ENCODE results near the gene BMF. TPM values are rescaled to one million over a fixed set of nuclear protein-coding genes. Genes with fewer than 3 reads are reported as not detected.
"Not testable (repeated sequence)": the region's sequence is repeated elsewhere in the genome, so short reads cannot be mapped to it uniquely, and the experiment has no call there.

The BMF gene
- total RNA-seq, 1 donor from 2014 or later: 376 TPM

- POLR2A ChIA-PET: interaction anchor here (0.9 to 1.6 kb wide), 3 partner anchors 12 to 34 kb away, joined by 3 to 9 read pairs (median 4); no protein-coding TSS in a partner anchor
Observed at GRCh38 chr15:40121911-40122638, 13.4 kb upstream of the BMF start.

GRCh38 chr15:40118473-40118872 is 9.8 kb upstream of the BMF start:
- H3K4me3 Mint-ChIP-seq: no peak overlapping the region
- DNase-seq (no peak), ATAC-seq (ENCODE audit: low read depth) (no peak)
- H3K9me3 Mint-ChIP-seq: no peaks in the 10 kb centered on the region
- no peak for TF ChIP-seq CTCF (IDR thresholded peaks at IDR 0.05)
- no peaks in the 10 kb centered on the region for H3K27me3 Mint-ChIP-seq
- H3K4me1 Mint-ChIP-seq: peaks cover 34% of the 10 kb centered on the region
- ChIA-PET CTCF (no interaction called here), POLR2A (interaction anchor here (7.5 kb wide), 1 partner anchor 17 kb away, joined by 172 read pairs; no protein-coding TSS in a partner anchor)
- H3K36me3 Mint-ChIP-seq (ENCODE audit: low read depth): no peaks in the 10 kb centered on the region
- H3K27ac Mint-ChIP-seq: no peak overlapping the region
- intact Hi-C loops (cut with micrococcal nuclease): no loop called here

More at GRCh38 chr15:40121911-40122638, 13.4 kb upstream of the BMF start:
- Mint-ChIP-seq H3K9me3 (no peaks in the 10 kb centered on the region), H3K36me3 (ENCODE audit: low read depth) (no peaks in the 10 kb centered on the region), H3K27ac (no peak overlapping the region), H3K4me3 (no peak overlapping the region), H3K27me3 (no peaks in the 10 kb centered on the region), H3K4me1 (peaks cover under 1% of the 10 kb centered on the region)
- intact Hi-C loops (cut with micrococcal nuclease): no loop called here
- ATAC-seq (ENCODE audit: low read depth) (no peak), DNase-seq (no peak)
- no peak for TF ChIP-seq CTCF (IDR thresholded peaks at IDR 0.05)
- CTCF ChIA-PET: no interaction called here

GRCh38 chr15:40115670-40116093 is 7.0 kb upstream of the BMF start:
- intact Hi-C loops (cut with micrococcal nuclease): loop anchor here (1.0 kb wide), 1 partner anchor 10 kb away; no protein-coding TSS in a partner anchor
- CTCF ChIA-PET: interaction anchor here (0.7 to 1.9 kb wide), 9 partner anchors 9 to 195 kb away, joined by 3 to 14 read pairs (median 3); no protein-coding TSS in a partner anchor
- H3K4me1 Mint-ChIP-seq: peaks cover 42% of the 10 kb centered on the region
- H3K27me3 Mint-ChIP-seq: no peaks in the 10 kb centered on the region
- no peak for TF ChIP-seq CTCF (IDR thresholded peaks at IDR 0.05)
- H3K4me3 Mint-ChIP-seq: peak overlapping the region; percentile 61
- ATAC-seq (ENCODE audit: low read depth): peak; percentile 94
- POLR2A ChIA-PET: interaction anchor here (0.7 to 7.5 kb wide), 11 partner anchors 14 to 616 kb away, joined by 3 to 172 read pairs (median 4); partner anchors contain the start of genes FSIP1 and SRP14
- peak overlapping the region; percentile 98 for H3K27ac Mint-ChIP-seq
- H3K36me3 Mint-ChIP-seq (ENCODE audit: low read depth): no peaks in the 10 kb centered on the region
- peak; percentile 67 for DNase-seq
- no peaks in the 10 kb centered on the region for H3K9me3 Mint-ChIP-seq

- ChIA-PET CTCF (interaction anchor here (0.6 to 1.9 kb wide), 10 partner anchors 8 to 194 kb away, joined by 3 to 14 read pairs (median 3); no protein-coding TSS in a partner anchor), POLR2A (interaction anchor here (0.6 to 7.5 kb wide), 14 partner anchors 14 to 1289 kb away, joined by 3 to 172 read pairs (median 4); partner anchors contain the start of gene SRP14)
- not testable (repeated sequence) for DNase-seq; H3K9me3 Mint-ChIP-seq; H3K27me3 Mint-ChIP-seq; H3K4me3 Mint-ChIP-seq; H3K36me3 Mint-ChIP-seq (ENCODE audit: low read depth); ATAC-seq (ENCODE audit: low read depth)
- intact Hi-C loops (cut with micrococcal nuclease): loop anchor here (1.0 kb wide), 1 partner anchor 10 kb away; no protein-coding TSS in a partner anchor
- Mint-ChIP-seq H3K4me1 (peaks cover 42% of the 10 kb centered on the region), H3K27ac (peak overlapping the region; percentile 98)
Observed at GRCh38 chr15:40115106-40115505, 6.4 kb upstream of the BMF start.

GRCh38 chr15:40114218-40114617 is 5.5 kb upstream of the BMF start:
- no peak overlapping the region for H3K4me3 Mint-ChIP-seq
- DNase-seq: no peak
- ChIA-PET POLR2A (interaction anchor here (0.5 to 7.5 kb wide), 8 partner anchors 13 to 439 kb away, joined by 3 to 172 read pairs (median 4); no protein-coding TSS in a partner anchor), CTCF (interaction anchor here (0.6 to 1.9 kb wide), 7 partner anchors 8 to 69 kb away, joined by 3 to 10 read pairs (median 4); no protein-coding TSS in a partner anchor)
- H3K4me1 Mint-ChIP-seq: peaks cover 46% of the 10 kb centered on the region
- ATAC-seq (ENCODE audit: low read depth): no peak
- intact Hi-C loops (cut with micrococcal nuclease): no loop called here
- no peaks in the 10 kb centered on the region for H3K9me3 Mint-ChIP-seq
- H3K36me3 Mint-ChIP-seq (ENCODE audit: low read depth): no peaks in the 10 kb centered on the region
- TF ChIP-seq CTCF (IDR thresholded peaks at IDR 0.05): no peak
- H3K27ac Mint-ChIP-seq: peak overlapping the region; percentile 98
- H3K27me3 Mint-ChIP-seq: no peaks in the 10 kb centered on the region
